ENCODE results near the gene WARS2. TPM values are rescaled to one million over a fixed set of nuclear protein-coding genes. Genes with fewer than 3 reads are reported as not detected.

WARS2 gene
- total RNA-seq, 2 donors from 2014 or later = 9.9 to 11.8 TPM

DNA sequence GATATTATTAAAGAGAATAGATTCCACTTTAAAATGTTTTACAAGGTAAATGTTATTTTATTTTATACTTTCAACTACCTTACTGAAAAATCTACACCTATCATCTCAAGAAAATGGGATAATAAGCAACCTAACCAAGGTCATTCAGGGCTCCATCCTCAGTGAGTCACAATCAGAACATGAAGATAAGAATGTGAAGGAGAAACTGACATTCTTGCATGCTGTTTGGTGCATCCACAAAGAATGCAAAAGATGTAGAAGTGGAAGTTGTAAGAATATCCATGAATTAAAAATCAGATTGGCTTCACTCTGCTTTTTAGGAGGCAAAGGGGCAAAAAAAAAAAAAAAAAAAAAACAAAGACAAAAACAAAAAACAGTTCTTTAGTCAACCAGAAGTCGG is 6.5 kb downstream of the WARS2 start:
- Histone ChIP-seq H3K4me1 (ENCODE audit: control insufficient read depth, insufficient read depth, low read length) (no peaks in the 10 kb centered on the region), H3K4me3 (ENCODE audit: low read length) (no peak overlapping the region), H3K27ac (ENCODE audit: low read depth, low read length) (no peak overlapping the region), H3K9ac (ENCODE audit: extremely low read depth, low read length, poor library complexity, severe bottlenecking) (no peak overlapping the region), H3K36me3 (ENCODE audit: control insufficient read depth, insufficient read depth, low read length) (no peaks in the 10 kb centered on the region), H3K9me3 (ENCODE audit: control insufficient read depth, low read length) (no peaks in the 10 kb centered on the region), H3K27me3 (ENCODE audit: control insufficient read depth, insufficient read depth, low read length, poor library complexity, severe bottlenecking) (no peaks in the 10 kb centered on the region)
- no peak for TF ChIP-seq CTCF (conservative IDR thresholded peaks at IDR 0.05)
- H3K4me1 Mint-ChIP-seq = no peaks in the 10 kb centered on the region
- H3K4me3 Mint-ChIP-seq = no peak overlapping the region
- H3K36me3 Mint-ChIP-seq (ENCODE audit: low read depth) = peaks cover 4% of the 10 kb centered on the region
- H3K27ac Mint-ChIP-seq = no peak overlapping the region
- WGBS, 2 experiments (ENCODE audit: insufficient coverage in 1 of 2, insufficient read length in 1 of 2) = 82% methylated on average over 1 of the region's 1 CpG; no CpG with 5 or more reads in 1 of the 2 experiments
- H3K27me3 Mint-ChIP-seq (ENCODE audit: insufficient read depth) = no peaks in the 10 kb centered on the region
- H3K9me3 Mint-ChIP-seq = no peaks in the 10 kb centered on the region
- DNase-seq = no peak

GRCh38 chr1:119132179-119132578 is 8.3 kb downstream of the WARS2 start:
- Mint-ChIP-seq H3K4me1 (no peaks in the 10 kb centered on the region), H3K27ac (no peak overlapping the region), H3K4me3 (no peak overlapping the region), H3K36me3 (ENCODE audit: low read depth) (peaks cover 4% of the 10 kb centered on the region), H3K9me3 (no peaks in the 10 kb centered on the region), H3K27me3 (ENCODE audit: insufficient read depth) (no peaks in the 10 kb centered on the region)
- TF ChIP-seq CTCF (conservative IDR thresholded peaks at IDR 0.05) = no peak
- no peaks in the 10 kb centered on the region for H3K27me3 ChIP-seq (ENCODE audit: control insufficient read depth, insufficient read depth, low read length, poor library complexity, severe bottlenecking)
- no peak overlapping the region for H3K4me3 ChIP-seq (ENCODE audit: low read length)
- no peaks in the 10 kb centered on the region for H3K4me1 ChIP-seq (ENCODE audit: control insufficient read depth, insufficient read depth, low read length)
- 94 to 96% methylated on average over 2 to 3 of the region's 3 CpGs for WGBS, 2 experiments (ENCODE audit: insufficient coverage in 1 of 2, insufficient read length in 1 of 2)
- no peak overlapping the region for H3K27ac ChIP-seq (ENCODE audit: low read depth, low read length)
- no peaks in the 10 kb centered on the region for H3K9me3 ChIP-seq (ENCODE audit: control insufficient read depth, low read length)
- H3K9ac ChIP-seq (ENCODE audit: extremely low read depth, low read length, poor library complexity, severe bottlenecking) = no peak overlapping the region
- no peak for DNase-seq
- no peaks in the 10 kb centered on the region for H3K36me3 ChIP-seq (ENCODE audit: control insufficient read depth, insufficient read depth, low read length)

- H3K9me3 ChIP-seq (ENCODE audit: control insufficient read depth, low read length) = no peaks in the 10 kb centered on the region
- no peak for DNase-seq
- H3K27me3 Mint-ChIP-seq (ENCODE audit: insufficient read depth) = no peaks in the 10 kb centered on the region
- 97% methylated on average over 1 of the region's 1 CpG; no CpG with 5 or more reads in 1 of the 2 experiments for WGBS, 2 experiments (ENCODE audit: insufficient coverage in 1 of 2, insufficient read length in 1 of 2)
- H3K36me3 ChIP-seq (ENCODE audit: control insufficient read depth, insufficient read depth, low read length) = no peaks in the 10 kb centered on the region
- no peaks in the 10 kb centered on the region for H3K4me1 ChIP-seq (ENCODE audit: control insufficient read depth, insufficient read depth, low read length)
- H3K27me3 ChIP-seq (ENCODE audit: control insufficient read depth, insufficient read depth, low read length, poor library complexity, severe bottlenecking) = no peaks in the 10 kb centered on the region
- TF ChIP-seq CTCF (conservative IDR thresholded peaks at IDR 0.05) = no peak
- peaks cover 2% of the 10 kb centered on the region for H3K36me3 Mint-ChIP-seq (ENCODE audit: low read depth)
- no peak overlapping the region for H3K27ac Mint-ChIP-seq
- H3K4me3 ChIP-seq (ENCODE audit: low read length) = peak overlapping the region; percentile 8
- H3K4me3 Mint-ChIP-seq = no peak overlapping the region
- H3K9ac ChIP-seq (ENCODE audit: extremely low read depth, low read length, poor library complexity, severe bottlenecking) = no peak overlapping the region
- peaks cover 4% of the 10 kb centered on the region for H3K9me3 Mint-ChIP-seq
- H3K27ac ChIP-seq (ENCODE audit: low read depth, low read length) = no peak overlapping the region
- H3K4me1 Mint-ChIP-seq = peaks cover 6% of the 10 kb centered on the region
Measured at GRCh38 chr1:119125874-119126273, 14.6 kb downstream of the WARS2 start.
